RWPE1 (cell line): Measurements from ENCODE around the gene TBC1D5.
A peak's percentile ranks its signal among the peaks of the same experiment; 100 is the strongest.

Experiments used
- CTCF ChIA-PET: fragments of 350-600 bp; sonication (Branson Sonifier 250); formaldehyde crosslinking; extraction: SDS; loops from one replicate; lab custom pipeline; 2021; lab: Yijun Ruan, JAX
- POLR2A ChIA-PET: fragments of 400-600 bp; formaldehyde crosslinking; extraction: SDS; loops from one replicate; lab custom pipeline; 2020; ENCODE audit warnings: antibody characterized with exemption; ENCODE audit not compliant: low non-redundant PET; lab: Yijun Ruan, JAX
- DNase-seq: peaks from one replicate; pipeline ENCODE4 v3.0.0; 2012; ENCODE audit warnings: low spot score
- H3K27ac ChIP-seq: fragments of 450-650 bp; 2 replicates; pipeline ENCODE4 v1.5.1; 2017
- TF ChIP-seq, protein P1 (sequence below): fragments of 450-650 bp; conservative IDR thresholded peaks from 2 replicates; pipeline ENCODE4 v1.5.1; 2017; ENCODE audit warnings: low read depth, mild to moderate bottlenecking

Gene TBC1D5

GRCh38 chr3:17301271-17301670 lies 441.2 kb downstream of the TBC1D5 start:
- ChIA-PET CTCF (interaction anchor here (0.6 kb wide), 1 partner anchor 14 kb away, joined by 3 read pairs; no protein-coding TSS in a partner anchor), POLR2A (no interaction called here)
- no peak for DNase-seq
- H3K27ac ChIP-seq, result no peak overlapping the region
- TF ChIP-seq, protein P1, sequence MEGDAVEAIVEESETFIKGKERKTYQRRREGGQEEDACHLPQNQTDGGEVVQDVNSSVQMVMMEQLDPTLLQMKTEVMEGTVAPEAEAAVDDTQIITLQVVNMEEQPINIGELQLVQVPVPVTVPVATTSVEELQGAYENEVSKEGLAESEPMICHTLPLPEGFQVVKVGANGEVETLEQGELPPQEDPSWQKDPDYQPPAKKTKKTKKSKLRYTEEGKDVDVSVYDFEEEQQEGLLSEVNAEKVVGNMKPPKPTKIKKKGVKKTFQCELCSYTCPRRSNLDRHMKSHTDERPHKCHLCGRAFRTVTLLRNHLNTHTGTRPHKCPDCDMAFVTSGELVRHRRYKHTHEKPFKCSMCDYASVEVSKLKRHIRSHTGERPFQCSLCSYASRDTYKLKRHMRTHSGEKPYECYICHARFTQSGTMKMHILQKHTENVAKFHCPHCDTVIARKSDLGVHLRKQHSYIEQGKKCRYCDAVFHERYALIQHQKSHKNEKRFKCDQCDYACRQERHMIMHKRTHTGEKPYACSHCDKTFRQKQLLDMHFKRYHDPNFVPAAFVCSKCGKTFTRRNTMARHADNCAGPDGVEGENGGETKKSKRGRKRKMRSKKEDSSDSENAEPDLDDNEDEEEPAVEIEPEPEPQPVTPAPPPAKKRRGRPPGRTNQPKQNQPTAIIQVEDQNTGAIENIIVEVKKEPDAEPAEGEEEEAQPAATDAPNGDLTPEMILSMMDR, result no peak

DNA sequence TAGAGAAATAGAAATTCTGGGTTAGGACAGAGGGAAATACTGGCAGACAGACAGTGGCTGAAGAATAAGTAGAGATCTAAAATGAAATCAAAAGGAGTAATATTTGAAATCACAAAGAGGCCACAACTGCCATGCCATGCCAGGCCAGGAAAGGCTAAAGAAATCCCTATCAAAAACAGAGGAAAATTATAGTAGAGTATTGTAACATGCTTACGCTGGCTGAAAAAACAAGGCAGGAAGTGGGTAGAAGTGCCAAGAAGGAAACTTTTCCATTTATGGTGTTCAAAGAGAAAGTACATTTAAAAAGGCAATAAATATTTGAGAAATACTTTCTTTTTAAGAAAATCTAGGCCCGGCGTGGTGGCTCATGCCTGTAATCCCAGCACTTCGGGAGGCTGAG lies 442.0 kb downstream of the TBC1D5 start:
- POLR2A ChIA-PET, result no interaction called here
- no peak for DNase-seq
- CTCF ChIA-PET, result no interaction called here
- TF ChIP-seq, protein P1, result no peak
- no peak overlapping the region for H3K27ac ChIP-seq

DNA sequence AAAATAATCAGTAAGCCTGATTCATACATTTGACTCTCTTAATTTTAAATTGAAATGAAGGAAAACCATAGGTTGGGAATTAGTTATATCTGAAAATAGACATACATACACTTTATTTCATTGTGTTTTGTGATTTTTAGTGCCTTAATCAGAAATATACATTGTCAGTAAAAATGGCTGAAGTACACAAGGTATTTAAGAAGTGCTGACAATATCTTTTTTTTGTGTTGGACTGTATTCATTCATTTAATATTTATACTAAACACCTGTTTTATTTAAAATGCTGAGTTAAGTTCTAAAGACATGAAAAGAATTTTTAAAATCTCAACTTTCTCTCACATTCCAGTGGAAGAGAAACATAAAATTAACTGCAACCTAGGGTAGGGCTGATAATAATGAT lies 444.4 kb downstream of the TBC1D5 start:
- no peak for DNase-seq
- H3K27ac ChIP-seq, result no peak overlapping the region
- POLR2A ChIA-PET, result no interaction called here
- CTCF ChIA-PET, result no interaction called here
- TF ChIP-seq, protein P1, result no peak

GRCh38 chr3:17292556-17292955 lies 449.9 kb downstream of the TBC1D5 start:
- CTCF ChIA-PET, result no interaction called here
- POLR2A ChIA-PET, result no interaction called here

DNA sequence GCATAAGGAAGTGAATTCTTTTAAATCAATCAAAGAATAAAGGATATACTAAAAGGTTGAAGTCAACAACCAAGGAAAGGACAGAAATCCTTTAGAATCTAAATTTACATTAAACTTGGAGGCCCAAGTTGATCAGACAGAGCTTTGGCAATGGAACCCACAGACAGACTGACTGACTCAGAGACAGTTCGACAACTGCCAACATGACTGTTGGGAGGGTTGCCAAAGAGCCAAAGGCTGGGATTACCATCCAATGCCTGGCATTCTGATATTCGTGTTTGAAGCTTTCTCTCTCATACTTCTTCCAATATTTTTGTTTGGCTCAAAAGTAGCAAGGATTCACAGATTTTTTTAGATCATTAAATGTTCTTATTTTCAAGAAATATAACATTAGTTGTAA lies 451.5 kb downstream of the TBC1D5 start:
- POLR2A ChIA-PET, result no interaction called here
- H3K27ac ChIP-seq, result no peak overlapping the region
- DNase-seq, result peak; percentile 5
- CTCF ChIA-PET, result interaction anchor here (0.7 kb wide), 1 partner anchor 666 kb away, joined by 4 read pairs; no protein-coding TSS in a partner anchor
- TF ChIP-seq, protein P1, result no peak

More at GRCh38 chr3:17292556-17292955, 449.9 kb downstream of the TBC1D5 start:
- no peak for DNase-seq
- TF ChIP-seq, protein P1, result no peak
- no peak overlapping the region for H3K27ac ChIP-seq

DNA sequence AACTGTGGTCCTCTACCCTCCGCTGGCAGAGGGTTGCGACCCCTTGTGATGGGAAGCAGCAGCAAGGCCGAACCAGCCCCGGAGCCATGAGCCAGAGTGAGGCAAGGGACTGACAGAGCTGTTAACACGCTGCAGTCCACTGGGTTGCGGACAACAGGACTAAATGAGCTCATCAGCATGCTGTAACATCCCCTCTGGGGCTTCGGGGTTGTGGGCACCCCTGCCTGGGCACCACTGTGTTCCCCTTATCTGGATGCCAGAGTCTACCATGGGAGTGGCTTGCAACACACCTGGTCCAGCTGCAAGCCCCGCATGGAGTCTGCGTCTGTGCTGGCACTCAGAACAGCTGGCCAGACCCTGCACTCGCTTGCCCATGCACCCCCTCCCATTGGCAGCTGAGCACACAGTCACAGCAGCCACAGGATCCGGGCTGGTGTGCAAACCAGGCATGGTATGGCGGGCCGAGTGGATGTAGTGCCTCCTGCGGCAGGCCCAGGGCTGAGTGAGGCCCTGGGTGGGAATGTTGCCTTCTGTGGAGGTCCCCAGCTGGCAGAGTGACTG lies 453.5 kb downstream of the TBC1D5 start:
- CTCF ChIA-PET, result no interaction called here
- no peak overlapping the region for H3K27ac ChIP-seq
- TF ChIP-seq, protein P1, result no peak
- DNase-seq, result no peak
- POLR2A ChIA-PET, result no interaction called here
